ENCODE measurements around the gene PPIL6. TPM values are rescaled to one million over a fixed set of nuclear protein-coding genes. Genes with fewer than 3 reads are reported as not detected.

The PPIL6 gene
- total and polyA plus RNA-seq, 11 donors: 0.42 to 6.5 (median 3.4) TPM

DNA sequence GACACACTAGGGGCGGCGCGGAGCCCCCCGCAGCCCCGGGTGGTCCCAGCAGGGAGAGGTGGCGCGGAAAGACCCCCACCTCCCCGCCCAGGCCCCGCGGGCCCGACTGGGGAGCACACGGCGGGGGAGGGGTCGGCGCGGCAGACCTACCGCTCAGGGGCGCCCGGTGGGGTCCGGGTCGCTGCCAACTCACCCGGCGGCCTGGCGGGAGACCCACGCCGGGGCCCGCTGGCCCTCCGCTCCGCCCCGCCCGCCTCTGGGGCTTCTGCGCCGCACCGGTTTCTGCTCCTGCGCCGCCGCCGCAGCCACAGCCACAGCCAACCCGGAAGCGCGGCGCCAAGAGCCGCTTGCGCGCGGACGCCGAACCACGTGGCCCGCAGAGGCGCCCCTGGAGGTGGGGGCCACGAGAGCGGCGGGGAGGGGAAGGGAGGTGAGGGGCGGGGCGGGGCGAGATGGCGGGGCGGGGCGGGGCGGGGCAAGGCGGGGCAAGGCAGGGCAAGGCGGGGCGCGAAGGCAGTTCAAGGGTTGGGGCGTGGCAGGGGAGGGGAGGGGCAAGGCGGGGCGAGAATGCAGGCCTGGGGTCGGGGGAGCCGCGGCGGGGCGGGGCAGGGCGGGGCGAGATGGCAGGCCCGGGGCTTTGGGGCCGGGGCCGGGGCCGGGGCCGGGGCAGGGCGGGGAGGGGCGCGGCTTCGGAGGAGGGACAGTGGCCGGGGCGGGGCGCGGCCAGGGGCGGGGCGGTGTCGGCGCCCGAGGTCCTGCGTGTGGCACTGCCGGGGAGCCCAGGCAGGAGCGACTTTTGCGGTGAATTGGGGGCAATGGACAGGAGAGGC, 42.7 kb upstream of the PPIL6 start, which contains the start of gene ZBTB24:
ZBTB24 (minus strand) TSS at position 315 of the 830 bp plus-strand sequence. CDS start 1,193 bp downstream, outside the sequence.
- peak in 1 of 2 donors; percentile 90 for TF ChIP-seq POLR2A (IDR thresholded peaks at IDR 0.05)
- TF ChIP-seq, protein P1, sequence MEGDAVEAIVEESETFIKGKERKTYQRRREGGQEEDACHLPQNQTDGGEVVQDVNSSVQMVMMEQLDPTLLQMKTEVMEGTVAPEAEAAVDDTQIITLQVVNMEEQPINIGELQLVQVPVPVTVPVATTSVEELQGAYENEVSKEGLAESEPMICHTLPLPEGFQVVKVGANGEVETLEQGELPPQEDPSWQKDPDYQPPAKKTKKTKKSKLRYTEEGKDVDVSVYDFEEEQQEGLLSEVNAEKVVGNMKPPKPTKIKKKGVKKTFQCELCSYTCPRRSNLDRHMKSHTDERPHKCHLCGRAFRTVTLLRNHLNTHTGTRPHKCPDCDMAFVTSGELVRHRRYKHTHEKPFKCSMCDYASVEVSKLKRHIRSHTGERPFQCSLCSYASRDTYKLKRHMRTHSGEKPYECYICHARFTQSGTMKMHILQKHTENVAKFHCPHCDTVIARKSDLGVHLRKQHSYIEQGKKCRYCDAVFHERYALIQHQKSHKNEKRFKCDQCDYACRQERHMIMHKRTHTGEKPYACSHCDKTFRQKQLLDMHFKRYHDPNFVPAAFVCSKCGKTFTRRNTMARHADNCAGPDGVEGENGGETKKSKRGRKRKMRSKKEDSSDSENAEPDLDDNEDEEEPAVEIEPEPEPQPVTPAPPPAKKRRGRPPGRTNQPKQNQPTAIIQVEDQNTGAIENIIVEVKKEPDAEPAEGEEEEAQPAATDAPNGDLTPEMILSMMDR (IDR thresholded peaks at IDR 0.05): no peak
- peaks cover 0 to 32% (median 18%) of the 10 kb centered on the region in 9 donors for H3K36me3 ChIP-seq
- H3K27ac ChIP-seq: peak within 1 kb of the TSS in 11 of 12 donors; percentile 59 to 87 (median 81)
- H3K4me3 ChIP-seq: peak within 1 kb of the TSS; percentile 83 to 100 (median 98)
- H3K27me3 ChIP-seq: no peaks in the 10 kb centered on the region
- DNase-seq (peak; percentile 91 to 97 (median 94)), ATAC-seq (peak; percentile 90 to 97 (median 97))
- peaks cover 0 to 48% (median 39%) of the 10 kb centered on the region in 12 donors for H3K4me1 ChIP-seq
- H3K9me3 ChIP-seq: no peaks in the 10 kb centered on the region
- intact Hi-C loops (cut with DNase I): loop anchor here in 4 of 10 donors (1.0 to 10.0 kb wide), 5 partner anchors 41 to 209 kb away; partner anchors contain the start of genes CD164 (in 2 of the 4), AK9 (in 1 of the 4), FIG4 (in 1 of the 4) and PPIL6 (in 1 of the 4)
- 1 to 2% (median 1%) methylated on average over 19 to 92 of the region's 97 CpGs for WGBS, 4 donors

- intact Hi-C loops (cut with DNase I): loop anchor here in 3 of 10 donors (5.0 to 10.0 kb wide), 3 partner anchors 39 to 211 kb away; partner anchors contain the start of genes AK9 (in 1 of the 3), CD164 (in 1 of the 3), FIG4 (in 1 of the 3) and PPIL6 (in 1 of the 3)
Observed at GRCh38 chr6:109480993-109481480, 40.6 kb upstream of the PPIL6 start.

GRCh38 chr6:109478841-109479624, 38.6 kb upstream of the PPIL6 start:
- intact Hi-C loops (cut with DNase I): loop anchor here in 1 of 10 donors (2.0 kb wide), 1 partner anchor 24 kb away; the partner anchor contains the start of gene MICAL1
- H3K4me1 ChIP-seq: peaks cover 0 to 64% (median 39%) of the 10 kb centered on the region in 12 donors
- DNase-seq (no peak), ATAC-seq (no peak)
- H3K36me3 ChIP-seq: peaks cover 0 to 73% (median 55%) of the 10 kb centered on the region in 9 donors
- H3K27me3 ChIP-seq: no peaks in the 10 kb centered on the region
- H3K4me3 ChIP-seq: peak overlapping the region in 2 of 12 donors; percentile 21 to 27
- no peak overlapping the region for H3K27ac ChIP-seq
- 91 to 95% (median 93%) methylated on average over 5 of the region's 5 CpGs for WGBS, 4 donors
- TF ChIP-seq POLR2A (IDR thresholded peaks at IDR 0.05): no peak
- TF ChIP-seq, protein P1 (IDR thresholded peaks at IDR 0.05): no peak
- H3K9me3 ChIP-seq: no peaks in the 10 kb centered on the region

More at GRCh38 chr6:109480993-109481480, 40.6 kb upstream of the PPIL6 start:
- Histone ChIP-seq H3K4me3 (peak overlapping the region in 3 of 12 donors; percentile 27 to 100 (median 99)), H3K36me3 (peaks cover 0 to 53% (median 35%) of the 10 kb centered on the region in 9 donors), H3K9me3 (no peaks in the 10 kb centered on the region), H3K4me1 (peaks cover 0 to 64% (median 39%) of the 10 kb centered on the region in 12 donors), H3K27me3 (no peaks in the 10 kb centered on the region), H3K27ac (no peak overlapping the region)
- no peak for ATAC-seq
- WGBS, 4 donors: 94 to 97% (median 97%) methylated on average over 7 of the region's 7 CpGs
- TF ChIP-seq, protein P1 (IDR thresholded peaks at IDR 0.05): no peak
- TF ChIP-seq POLR2A (IDR thresholded peaks at IDR 0.05): no peak
- DNase-seq: no peak
